MM.1S (cell line): ENCODE results near the gene NLGN4Y.

Experiments used
- DNase-seq: peaks from one replicate; pipeline ENCODE4 v3.0.0-alpha.2; 2015
- H2AFZ ChIP-seq: fragments of 300-600 bp; sonication (generic); 2 replicates; pipeline ENCODE4 v1.6.0; 2016; ENCODE audit warnings: antibody characterized with exemption, low read length
- H3F3A ChIP-seq: fragments of 300-600 bp; sonication (generic); 2 replicates; pipeline ENCODE4 v1.6.1; 2016; ENCODE audit warnings: mild to moderate bottlenecking, antibody characterized with exemption, low read length, moderate library complexity, mixed read lengths; ENCODE audit not compliant: insufficient read depth
- H3K27ac ChIP-seq: fragments of 300-600 bp; sonication (generic); 2 replicates; pipeline ENCODE4 v1.5.1; 2016; ENCODE audit warnings: mild to moderate bottlenecking, low read length
- H3K27me3 ChIP-seq: fragments of 300-600 bp; sonication (generic); replicated peaks from 2 replicates; pipeline ENCODE4 v1.6.0; 2016; ENCODE audit warnings: low read length; ENCODE audit not compliant: insufficient read depth
- H3K36me3 ChIP-seq: fragments of 300-600 bp; sonication (generic); replicated peaks from 2 replicates; pipeline ENCODE4 v1.6.1; 2016; ENCODE audit warnings: mild to moderate bottlenecking, low read length, mixed read lengths; ENCODE audit not compliant: insufficient read depth
- H3K4me1 ChIP-seq: fragments of 300-600 bp; sonication (generic); 2 replicates; pipeline ENCODE4 v1.6.1; 2016; ENCODE audit warnings: low read length, mixed read lengths
- H3K4me2 ChIP-seq: fragments of 300-600 bp; sonication (generic); 2 replicates; pipeline ENCODE4 v1.6.0; 2016; ENCODE audit warnings: low read depth, low read length
- H3K4me3 ChIP-seq: fragments of 300-600 bp; sonication (generic); 2 replicates; pipeline ENCODE4 v1.5.1; 2016; ENCODE audit warnings: low read length, mixed read lengths
- H3K79me2 ChIP-seq: fragments of 300-600 bp; sonication (generic); 2 replicates; pipeline ENCODE4 v1.6.1; 2016; ENCODE audit warnings: mixed run types, low read length, mixed read lengths
- H3K9ac ChIP-seq: fragments of 300-600 bp; sonication (generic); 2 replicates; pipeline ENCODE4 v1.6.1; 2016; ENCODE audit warnings: low read length, mixed read lengths
- H3K9me2 ChIP-seq: fragments of 300-600 bp; sonication (generic); replicated peaks from 2 replicates; pipeline ENCODE4 v1.6.1; 2016; ENCODE audit warnings: mild to moderate bottlenecking, low read length, mixed read lengths; ENCODE audit not compliant: insufficient read depth
- H3K9me3 ChIP-seq: fragments of 300-600 bp; sonication (generic); replicated peaks from 2 replicates; pipeline ENCODE4 v1.6.1; 2016; ENCODE audit warnings: mild to moderate bottlenecking, low read length, mixed read lengths; ENCODE audit not compliant: insufficient read depth
- H4K20me1 ChIP-seq: fragments of 300-600 bp; sonication (generic); 2 replicates; pipeline ENCODE4 v1.6.1; 2016; ENCODE audit warnings: mild to moderate bottlenecking, low read length, moderate library complexity, mixed read lengths; ENCODE audit not compliant: insufficient read depth
- CTCF ChIP-seq: fragments of 300-600 bp; sonication (generic); IDR thresholded peaks from 2 replicates; pipeline ENCODE4 v1.5.1; 2016; ENCODE audit warnings: antibody characterized with exemption, low read length, mixed read lengths
- EZH2 ChIP-seq: fragments of 300-600 bp; sonication (generic); optimal IDR thresholded peaks from 2 replicates; pipeline ENCODE3; 2017; ENCODE audit warnings: low read depth, mild to moderate bottlenecking, antibody characterized with exemption, low read length, mixed read lengths
- EZH2phosphoT487 ChIP-seq: fragments of 300-600 bp; sonication (generic); IDR thresholded peaks from 2 replicates; pipeline ENCODE4 v1.6.1; 2018; ENCODE audit warnings: antibody characterized with exemption, low read length

The NLGN4Y gene

GRCh38 chrY:14601372-14601771 lies 77.0 kb downstream of the NLGN4Y start:
- Histone ChIP-seq H2AFZ (no peak overlapping the region), H3K4me3 (no peak overlapping the region), H3K27me3 (no peaks in the 10 kb centered on the region), H3K4me2 (no peak overlapping the region), H3K79me2 (no peaks in the 10 kb centered on the region), H4K20me1 (no peaks in the 10 kb centered on the region), H3K4me1 (no peaks in the 10 kb centered on the region), H3K9ac (no peak overlapping the region), H3K9me3 (no peaks in the 10 kb centered on the region), H3K27ac (no peak overlapping the region), H3F3A (no peaks in the 10 kb centered on the region), H3K9me2 (no peaks in the 10 kb centered on the region), H3K36me3 (no peaks in the 10 kb centered on the region)
- TF ChIP-seq EZH2phosphoT487 (no peak), CTCF (no peak), EZH2 (no peak)
- DNase-seq: no peak

- no peaks in the 10 kb centered on the region for H3K79me2 ChIP-seq
- no peaks in the 10 kb centered on the region for H3K4me1 ChIP-seq
- no peaks in the 10 kb centered on the region for H3F3A ChIP-seq
- H3K4me3 ChIP-seq: no peak overlapping the region
- no peaks in the 10 kb centered on the region for H3K9me2 ChIP-seq
- H3K36me3 ChIP-seq: no peaks in the 10 kb centered on the region
- no peaks in the 10 kb centered on the region for H3K9me3 ChIP-seq
- H3K27ac ChIP-seq: no peak overlapping the region
- H3K9ac ChIP-seq: no peak overlapping the region
- no peaks in the 10 kb centered on the region for H3K27me3 ChIP-seq
- H4K20me1 ChIP-seq: no peaks in the 10 kb centered on the region
- no peak for DNase-seq
- no peak overlapping the region for H3K4me2 ChIP-seq
- TF ChIP-seq EZH2phosphoT487: no peak
- no peak for TF ChIP-seq EZH2
- no peak for TF ChIP-seq CTCF
- H2AFZ ChIP-seq: no peak overlapping the region
Measured at GRCh38 chrY:14617625-14618024, 93.3 kb downstream of the NLGN4Y start.

- TF ChIP-seq EZH2phosphoT487 (no peak), EZH2 (no peak), CTCF (no peak)
- Histone ChIP-seq H3K9ac (no peak overlapping the region), H3K4me1 (no peaks in the 10 kb centered on the region), H3K9me2 (no peaks in the 10 kb centered on the region), H3K4me3 (no peak overlapping the region), H3K36me3 (no peaks in the 10 kb centered on the region), H3K27ac (no peak overlapping the region), H3K9me3 (no peaks in the 10 kb centered on the region), H4K20me1 (no peaks in the 10 kb centered on the region), H3K4me2 (no peak overlapping the region), H2AFZ (no peak overlapping the region), H3K27me3 (no peaks in the 10 kb centered on the region), H3K79me2 (no peaks in the 10 kb centered on the region), H3F3A (no peaks in the 10 kb centered on the region)
- DNase-seq: no peak
Measured at GRCh38 chrY:14618513-14618912, 94.2 kb downstream of the NLGN4Y start.
